HepG2 (cell line): ENCODE measurements around the gene SDC1. TPM values are rescaled to one million over a fixed set of nuclear protein-coding genes. Genes with fewer than 3 reads are reported as not detected.
A peak's percentile ranks its signal among the peaks of the same experiment; 100 is the strongest.

Experiments
- ARID5B ChIP-seq: IDR thresholded peaks from 2 replicates; pipeline ENCODE4 v1.4.0; 2020; ENCODE audit warnings: mild to moderate bottlenecking, missing genetic modification reagents
- CAMTA2 ChIP-seq: sonication (generic); formaldehyde crosslinking; IDR thresholded peaks from 2 replicates; pipeline ENCODE4 v1.4.0; 2020; ENCODE audit warnings: mild to moderate bottlenecking, missing genetic modification reagents, borderline replicate concordance
- ELF1 ChIP-seq: sonication (generic); formaldehyde crosslinking; IDR thresholded peaks from 2 replicates; pipeline ENCODE4 v1.4.0; 2020; ENCODE audit warnings: missing genetic modification reagents
- HDAC2 ChIP-seq: sonication (generic); formaldehyde crosslinking; IDR thresholded peaks from 2 replicates; pipeline ENCODE4 v1.4.0; 2020; ENCODE audit warnings: missing genetic modification reagents
- KLF6 ChIP-seq: IDR thresholded peaks from 2 replicates; pipeline ENCODE4 v1.8.0; 2016; ENCODE audit warnings: missing biosample characterization, missing genetic modification reagents
- MAZ ChIP-seq, 2 experiments: sonication (generic) in 1 of 2; formaldehyde crosslinking in 1 of 2; IDR thresholded peaks; 2 replicates each; pipeline versions ENCODE4 v1.5.0 to v1.6.1; 2012 to 2020; ENCODE audit warnings: low read depth in 2 of 2, mild to moderate bottlenecking in 2 of 2, borderline replicate concordance in 1 of 2, improper control_type of control experiment in 1 of 2, low read length in 1 of 2, missing genetic modification reagents in 1 of 2, moderate library complexity in 1 of 2
- MIER3 ChIP-seq: IDR thresholded peaks from 2 replicates; pipeline ENCODE4 v1.6.1; 2016; ENCODE audit warnings: missing compliant biosample characterization, borderline replicate concordance
- NR2C2 ChIP-seq: sonication (generic); formaldehyde crosslinking; IDR thresholded peaks from 2 replicates; pipeline ENCODE4 v1.4.0; 2020; ENCODE audit warnings: missing genetic modification reagents, mild to moderate bottlenecking, moderate library complexity, borderline replicate concordance
- NRL ChIP-seq: sonication (generic); formaldehyde crosslinking; IDR thresholded peaks from 2 replicates; pipeline ENCODE4 v1.5.0; 2020; ENCODE audit warnings: missing genetic modification reagents, mild to moderate bottlenecking, moderate library complexity, borderline replicate concordance
- RXRB ChIP-seq: IDR thresholded peaks from 2 replicates; pipeline ENCODE4 v1.6.1; 2016; ENCODE audit warnings: borderline replicate concordance, missing genetic modification reagents, missing compliant biosample characterization
- XBP1 ChIP-seq: sonication (generic); formaldehyde crosslinking; IDR thresholded peaks from 2 replicates; pipeline ENCODE4 v1.5.0; 2020; ENCODE audit warnings: missing genetic modification reagents
- ZNF605 ChIP-seq: sonication (generic); formaldehyde crosslinking; IDR thresholded peaks from 2 replicates; pipeline ENCODE4 v1.8.0; 2022; ENCODE audit warnings: mild to moderate bottlenecking, missing genetic modification reagents
- ZNF891 ChIP-seq: sonication (generic); formaldehyde crosslinking; IDR thresholded peaks from 2 replicates; pipeline ENCODE4 v1.5.0; 2020; ENCODE audit warnings: mild to moderate bottlenecking, missing genetic modification reagents
- ZSCAN21 ChIP-seq: sonication (generic); formaldehyde crosslinking; IDR thresholded peaks from 2 replicates; pipeline ENCODE4 v1.8.0; 2022; ENCODE audit warnings: mild to moderate bottlenecking, missing genetic modification reagents, moderate library complexity, borderline replicate concordance
- polyA plus RNA-seq, 8 experiments: library from polyadenylated mRNA; depleted of rRNA in 3 of 8; stranded (reverse) in 7 of 8; unstranded in 1 of 8; fragments of >200 nt; fragmentation: Illumina TruSeq in 4 of 8; extraction: Trizol in 4 of 8; gene quantifications; 2 replicates each; pipeline versions ENCODE4 v1.2.1 to v1.2.3, GENCODE V29; 2011 to 2016; ENCODE audit warnings: low read depth in 4 of 8, missing spikeins in 1 of 8, mixed read lengths in 1 of 8; ENCODE audit not compliant: insufficient read depth in 1 of 8
- total RNA-seq, 5 experiments: library from RNA; depleted of rRNA; stranded (reverse); fragments of >200 nt; fragmentation: Illumina TruSeq; extraction: Trizol; gene quantifications; 2 replicates each; pipeline ENCODE4 v1.2.3, GENCODE V29; 2016; ENCODE audit warnings: low read depth in 1 of 5
- TF ChIP-seq, protein P1 (sequence below): sonication (generic); formaldehyde crosslinking; IDR thresholded peaks from 2 replicates; pipeline ENCODE4 v1.8.1; 2023; ENCODE audit warnings: mild to moderate bottlenecking, missing genetic modification reagents
- TF ChIP-seq, protein P2 (sequence below): sonication (generic); formaldehyde crosslinking; IDR thresholded peaks from 2 replicates; pipeline ENCODE4 v1.9.0; 2021; ENCODE audit warnings: mild to moderate bottlenecking, missing genetic modification reagents

The SDC1 gene
- total and polyA plus RNA-seq, 2 of the 13 experiments (the other 11 are each of a cell fraction or from before 2014, with no cell fraction given) = 108 to 119 TPM

GRCh38 chr2:20212871-20213503, 11.9 kb downstream of the SDC1 start (continued):
- TF ChIP-seq ARID5B (CRISPR knock-in tag) (peak; percentile 55), HDAC2 (CRISPR knock-in tag) (peak; percentile 32; the same call in 1 of the 2 replicates), NRL (CRISPR knock-in tag) (peak; percentile 68), ZNF891 (peak; percentile 12; the same call in 1 of the 2 replicates), KLF6 (no peak), ZSCAN21 (CRISPR knock-in tag) (0 out of 2 replicates have a peak, but pooled peaks have one; percentile 25), ELF1 (CRISPR knock-in tag) (no peak), ZNF605 (CRISPR knock-in tag) (peak; percentile 63), NR2C2 (CRISPR knock-in tag) (peak; percentile 87), CAMTA2 (CRISPR knock-in tag) (peak; percentile 70; the same call in 1 of the 2 replicates), XBP1 (CRISPR knock-in tag) (no peak), RXRB (CRISPR knock-in tag) (peak; percentile 81), MAZ (IDR thresholded peaks at IDR 0.05; ENCODE audit: borderline replicate concordance, low read depth, low read length) (no peak), MAZ (CRISPR knock-in tag; IDR thresholded peaks at IDR 0.05; ENCODE audit: low read depth) (peak; percentile 21; the same call in 1 of the 2 replicates), MIER3 (no peak)
- TF ChIP-seq, protein P1, sequence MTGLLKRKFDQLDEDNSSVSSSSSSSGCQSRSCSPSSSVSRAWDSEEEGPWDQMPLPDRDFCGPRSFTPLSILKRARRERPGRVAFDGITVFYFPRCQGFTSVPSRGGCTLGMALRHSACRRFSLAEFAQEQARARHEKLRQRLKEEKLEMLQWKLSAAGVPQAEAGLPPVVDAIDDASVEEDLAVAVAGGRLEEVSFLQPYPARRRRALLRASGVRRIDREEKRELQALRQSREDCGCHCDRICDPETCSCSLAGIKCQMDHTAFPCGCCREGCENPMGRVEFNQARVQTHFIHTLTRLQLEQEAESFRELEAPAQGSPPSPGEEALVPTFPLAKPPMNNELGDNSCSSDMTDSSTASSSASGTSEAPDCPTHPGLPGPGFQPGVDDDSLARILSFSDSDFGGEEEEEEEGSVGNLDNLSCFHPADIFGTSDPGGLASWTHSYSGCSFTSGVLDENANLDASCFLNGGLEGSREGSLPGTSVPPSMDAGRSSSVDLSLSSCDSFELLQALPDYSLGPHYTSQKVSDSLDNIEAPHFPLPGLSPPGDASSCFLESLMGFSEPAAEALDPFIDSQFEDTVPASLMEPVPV (CRISPR knock-in tag) = 0 out of 2 replicates have a peak, but pooled peaks have one; percentile 54
- TF ChIP-seq, protein P2, sequence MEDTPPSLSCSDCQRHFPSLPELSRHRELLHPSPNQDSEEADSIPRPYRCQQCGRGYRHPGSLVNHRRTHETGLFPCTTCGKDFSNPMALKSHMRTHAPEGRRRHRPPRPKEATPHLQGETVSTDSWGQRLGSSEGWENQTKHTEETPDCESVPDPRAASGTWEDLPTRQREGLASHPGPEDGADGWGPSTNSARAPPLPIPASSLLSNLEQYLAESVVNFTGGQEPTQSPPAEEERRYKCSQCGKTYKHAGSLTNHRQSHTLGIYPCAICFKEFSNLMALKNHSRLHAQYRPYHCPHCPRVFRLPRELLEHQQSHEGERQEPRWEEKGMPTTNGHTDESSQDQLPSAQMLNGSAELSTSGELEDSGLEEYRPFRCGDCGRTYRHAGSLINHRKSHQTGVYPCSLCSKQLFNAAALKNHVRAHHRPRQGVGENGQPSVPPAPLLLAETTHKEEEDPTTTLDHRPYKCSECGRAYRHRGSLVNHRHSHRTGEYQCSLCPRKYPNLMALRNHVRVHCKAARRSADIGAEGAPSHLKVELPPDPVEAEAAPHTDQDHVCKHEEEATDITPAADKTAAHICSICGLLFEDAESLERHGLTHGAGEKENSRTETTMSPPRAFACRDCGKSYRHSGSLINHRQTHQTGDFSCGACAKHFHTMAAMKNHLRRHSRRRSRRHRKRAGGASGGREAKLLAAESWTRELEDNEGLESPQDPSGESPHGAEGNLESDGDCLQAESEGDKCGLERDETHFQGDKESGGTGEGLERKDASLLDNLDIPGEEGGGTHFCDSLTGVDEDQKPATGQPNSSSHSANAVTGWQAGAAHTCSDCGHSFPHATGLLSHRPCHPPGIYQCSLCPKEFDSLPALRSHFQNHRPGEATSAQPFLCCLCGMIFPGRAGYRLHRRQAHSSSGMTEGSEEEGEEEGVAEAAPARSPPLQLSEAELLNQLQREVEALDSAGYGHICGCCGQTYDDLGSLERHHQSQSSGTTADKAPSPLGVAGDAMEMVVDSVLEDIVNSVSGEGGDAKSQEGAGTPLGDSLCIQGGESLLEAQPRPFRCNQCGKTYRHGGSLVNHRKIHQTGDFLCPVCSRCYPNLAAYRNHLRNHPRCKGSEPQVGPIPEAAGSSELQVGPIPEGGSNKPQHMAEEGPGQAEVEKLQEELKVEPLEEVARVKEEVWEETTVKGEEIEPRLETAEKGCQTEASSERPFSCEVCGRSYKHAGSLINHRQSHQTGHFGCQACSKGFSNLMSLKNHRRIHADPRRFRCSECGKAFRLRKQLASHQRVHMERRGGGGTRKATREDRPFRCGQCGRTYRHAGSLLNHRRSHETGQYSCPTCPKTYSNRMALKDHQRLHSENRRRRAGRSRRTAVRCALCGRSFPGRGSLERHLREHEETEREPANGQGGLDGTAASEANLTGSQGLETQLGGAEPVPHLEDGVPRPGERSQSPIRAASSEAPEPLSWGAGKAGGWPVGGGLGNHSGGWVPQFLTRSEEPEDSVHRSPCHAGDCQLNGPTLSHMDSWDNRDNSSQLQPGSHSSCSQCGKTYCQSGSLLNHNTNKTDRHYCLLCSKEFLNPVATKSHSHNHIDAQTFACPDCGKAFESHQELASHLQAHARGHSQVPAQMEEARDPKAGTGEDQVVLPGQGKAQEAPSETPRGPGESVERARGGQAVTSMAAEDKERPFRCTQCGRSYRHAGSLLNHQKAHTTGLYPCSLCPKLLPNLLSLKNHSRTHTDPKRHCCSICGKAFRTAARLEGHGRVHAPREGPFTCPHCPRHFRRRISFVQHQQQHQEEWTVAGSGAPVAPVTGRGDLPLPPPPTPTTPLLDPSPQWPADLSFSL (CRISPR knock-in tag) = no peak
